Esophagus mucosa (tissue), 1 donor: Measurements from ENCODE around the gene ACVR1. TPM values are rescaled to one million over a fixed set of nuclear protein-coding genes. Genes with fewer than 3 reads are reported as not detected.

Experiments used
- ATAC-seq: fragments of 200-7000 bp; cut with Tn5 transposase; one replicate; pipeline ENCODE4 v1.9.1; 2020
- total RNA-seq: library from RNA; stranded (reverse); gene quantifications from one replicate; pipeline ENCODE4 v1.2.4, GENCODE V29; 2023
- donor health status: DM: yes; HTN: yes; CAD: no.

Gene ACVR1
- total RNA-seq, result 12.6 TPM

DNA sequence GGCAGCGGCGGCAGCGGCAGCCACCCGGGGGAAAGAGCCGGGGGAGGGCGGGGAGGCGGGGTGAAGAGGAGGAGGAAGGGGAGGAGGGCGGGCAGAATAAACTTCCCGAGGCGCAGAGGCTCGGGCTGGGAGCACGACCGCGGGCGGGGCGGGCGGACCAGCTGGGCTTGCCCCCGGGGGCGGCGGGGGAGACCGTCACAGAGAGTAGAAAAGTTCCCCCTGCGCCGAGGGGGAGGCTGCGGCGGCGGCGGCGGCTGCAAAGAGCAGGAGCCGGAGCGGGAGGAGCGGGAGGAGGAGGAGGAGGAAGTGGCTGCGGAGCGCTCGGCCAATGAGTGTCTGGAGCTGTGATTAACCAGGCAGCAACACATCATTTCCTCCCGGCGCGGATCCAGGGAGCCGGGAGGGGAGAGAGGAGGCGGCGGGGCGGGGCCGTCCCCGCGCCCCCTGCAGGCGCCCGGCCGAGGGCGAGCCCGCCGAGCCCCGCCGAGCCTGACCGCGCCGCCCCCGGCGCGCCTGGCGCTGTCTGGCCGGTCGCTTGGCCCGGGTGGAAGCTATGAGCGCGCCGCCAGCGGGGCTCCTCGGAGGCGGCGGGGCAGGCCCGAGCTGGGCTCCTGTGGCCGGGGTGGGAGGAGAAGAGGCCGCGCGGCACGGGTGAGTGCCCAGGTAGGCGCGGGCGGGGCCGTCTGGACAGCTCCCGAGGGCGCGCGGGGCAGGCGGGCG, at the start of gene ACVR1:
Gene ACVR1 (minus strand): TSS at position 265 of the 720 bp plus-strand sequence. CDS start 76,837 bp downstream, outside the sequence.
- peak; percentile 96 for ATAC-seq

GRCh38 chr2:157925071-157925470, 48.9 kb upstream of the ACVR1 start:
- ATAC-seq, result no peak

GRCh38 chr2:157923598-157924217, 47.6 kb upstream of the ACVR1 start:
- ATAC-seq, result no peak

- no peak for ATAC-seq
Measured at GRCh38 chr2:157922815-157923214, 46.7 kb upstream of the ACVR1 start.

- no peak for ATAC-seq
Measured at GRCh38 chr2:157922336-157922735, 46.2 kb upstream of the ACVR1 start.

GRCh38 chr2:157920736-157921135, 44.6 kb upstream of the ACVR1 start:
- ATAC-seq, result no peak

GRCh38 chr2:157919181-157919580, 43.1 kb upstream of the ACVR1 start:
- ATAC-seq, result no peak

GRCh38 chr2:157918319-157918718, 42.2 kb upstream of the ACVR1 start:
- no peak for ATAC-seq

DNA sequence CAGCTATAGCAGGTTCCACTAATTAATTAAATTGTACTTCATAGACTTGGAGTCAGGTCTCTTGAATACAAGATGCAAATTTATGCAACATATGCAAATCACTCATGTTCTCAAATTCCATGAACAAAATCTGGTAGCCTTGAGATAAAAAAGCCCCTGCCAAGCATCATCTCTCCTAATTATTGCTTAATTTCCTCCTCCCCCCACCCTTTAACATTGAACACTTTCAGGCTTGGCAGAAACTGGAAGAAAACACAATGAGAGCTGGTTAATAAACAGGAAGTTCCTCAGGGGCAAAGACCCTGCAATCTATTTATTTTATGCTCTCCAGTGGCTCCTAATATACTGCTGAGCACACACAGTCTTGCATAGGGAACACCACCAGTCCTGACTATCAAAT, 35.6 kb upstream of the ACVR1 start:
- no peak for ATAC-seq

GRCh38 chr2:157911246-157911645, 35.1 kb upstream of the ACVR1 start:
- no peak for ATAC-seq

- ATAC-seq, result no peak
Measured at GRCh38 chr2:157905092-157905491, 29.0 kb upstream of the ACVR1 start.

GRCh38 chr2:157903626-157904025, 27.5 kb upstream of the ACVR1 start:
- no peak for ATAC-seq

- no peak for ATAC-seq
Measured at GRCh38 chr2:157903151-157903550, 27.0 kb upstream of the ACVR1 start.

- no peak for ATAC-seq
Measured at GRCh38 chr2:157902692-157903091, 26.6 kb upstream of the ACVR1 start.

DNA sequence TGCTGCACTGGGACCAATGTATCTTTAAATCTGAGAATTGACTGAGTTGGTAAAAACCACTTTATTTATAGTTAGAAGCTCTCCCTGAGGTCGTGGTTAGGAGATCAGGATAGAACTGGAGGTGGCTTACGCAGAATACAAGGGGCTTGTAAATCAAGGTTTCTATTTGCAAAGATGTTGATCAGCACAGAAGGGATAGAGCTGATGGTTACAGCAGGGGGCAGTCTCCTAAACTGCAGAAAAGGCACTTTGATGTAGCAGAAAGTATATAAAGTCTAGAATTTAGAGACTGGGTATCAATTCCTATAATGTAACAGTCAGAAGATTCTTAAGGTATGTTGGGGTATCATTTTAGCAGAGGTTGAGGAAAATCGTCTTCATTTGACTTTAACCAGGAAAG, 25.2 kb upstream of the ACVR1 start:
- no peak for ATAC-seq

- no peak for ATAC-seq
Measured at GRCh38 chr2:157900684-157901083, 24.6 kb upstream of the ACVR1 start.

- no peak for ATAC-seq
Measured at GRCh38 chr2:157900203-157900602, 24.1 kb upstream of the ACVR1 start.

DNA sequence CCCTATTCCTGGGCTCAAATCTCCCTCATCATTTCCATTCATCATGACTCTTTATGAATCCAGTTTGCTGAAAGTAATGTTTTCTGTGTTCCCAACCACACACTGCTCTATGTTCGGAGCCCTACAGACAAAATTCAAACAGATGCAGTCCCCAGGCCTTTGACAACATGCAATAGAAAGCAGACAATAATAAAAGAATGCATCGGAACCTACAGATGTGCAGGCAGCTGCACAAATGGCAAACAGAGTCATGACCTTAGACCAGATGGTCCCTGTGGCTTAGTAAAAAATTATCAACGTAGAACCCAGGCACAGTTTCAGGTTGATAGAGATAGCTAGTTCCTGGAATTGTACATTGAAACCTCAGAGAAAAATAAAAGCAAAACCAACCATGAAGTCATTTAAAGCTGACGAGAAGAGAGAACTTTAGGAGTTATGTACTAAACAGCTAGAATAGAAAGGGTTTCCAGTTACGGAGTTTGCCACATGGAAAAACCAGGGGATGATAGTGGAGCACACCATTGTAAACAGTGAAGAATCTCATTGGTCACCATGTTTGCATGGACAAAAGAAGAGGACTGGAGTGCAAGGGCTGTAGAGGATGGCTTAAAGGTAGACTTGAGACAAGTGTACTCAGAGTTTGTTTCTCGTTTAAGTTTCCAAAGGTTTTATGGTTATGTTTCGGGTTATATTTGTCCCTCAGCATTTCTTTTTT, 23.2 kb upstream of the ACVR1 start:
- no peak for ATAC-seq

GRCh38 chr2:157898591-157898996, 22.5 kb upstream of the ACVR1 start:
- ATAC-seq, result peak; percentile 67

GRCh38 chr2:157897106-157897971, 21.2 kb upstream of the ACVR1 start:
- ATAC-seq, result no peak

- no peak for ATAC-seq
Measured at GRCh38 chr2:157895531-157895930, 19.4 kb upstream of the ACVR1 start.

DNA sequence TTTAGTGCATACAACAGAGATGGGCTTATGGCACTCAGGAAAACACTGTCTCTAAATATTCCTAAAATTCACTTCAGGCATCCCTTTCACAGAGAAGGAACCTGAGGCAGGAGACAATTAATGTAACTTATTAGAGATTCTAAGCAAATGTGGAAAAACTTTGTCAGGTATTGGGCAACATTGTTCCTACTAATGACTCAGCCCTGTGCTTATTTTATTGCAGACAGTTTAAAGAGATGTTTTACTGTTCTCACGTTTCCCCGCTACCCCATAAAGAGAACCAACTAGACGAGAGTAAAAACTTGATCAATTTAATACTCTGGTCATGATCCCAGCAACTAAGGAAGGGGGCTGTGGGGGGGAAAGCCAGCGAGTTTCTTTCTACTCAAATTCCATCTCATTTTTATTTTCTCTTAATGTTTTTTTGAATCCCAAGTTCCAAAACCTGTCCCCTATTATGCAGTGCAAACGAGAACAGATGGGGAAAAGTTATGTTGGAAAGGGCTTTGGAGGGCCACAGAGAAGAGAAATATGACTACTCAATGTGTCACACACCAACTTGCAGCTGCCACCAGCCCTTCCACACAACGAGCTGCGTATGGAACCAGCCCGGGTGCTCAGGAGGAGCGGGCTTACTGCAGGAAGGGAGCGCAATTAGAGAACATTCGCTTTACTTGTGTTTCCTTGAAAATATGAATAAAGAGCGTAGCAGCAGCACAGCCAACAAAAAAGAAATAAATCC, 18.7 kb upstream of the ACVR1 start:
- ATAC-seq, result no peak
